H1 (cell line): Measurements from ENCODE around the gene TLR10. TPM values are rescaled to one million over a fixed set of nuclear protein-coding genes. Genes with fewer than 3 reads are reported as not detected.

ENCODE experiments used
- CTCF ChIA-PET: fragments of 300-600 bp; sonication (Branson Sonifier 250); formaldehyde crosslinking; loops from one replicate; lab custom pipeline; 2021; ENCODE audit not compliant: partially characterized antibody; lab: Charles Lee
- POLR2A ChIA-PET: fragments of 300-600 bp; sonication (Branson Sonifier 250); formaldehyde crosslinking; loops from one replicate; lab custom pipeline; 2021; ENCODE audit warnings: inconsistent platforms; ENCODE audit not compliant: partially characterized antibody; lab: Charles Lee
- DNase-seq, 2 experiments: peaks; one replicate each; pipeline versions ENCODE4 v3.0.0 to v3.0.0-alpha.2; 2010 to 2022; ENCODE audit warnings: low spot score in 2 of 2, low read depth in 1 of 2, mixed read lengths in 1 of 2
- FAIRE-seq: peaks from 2 replicates; lab custom pipeline; 2011; peaks lifted over from hg19 to GRCh38; lab: Jason Lieb, UNC
- H2AFZ ChIP-seq: 2 replicates; pipeline ENCODE4 v1.8.1; 2012; ENCODE audit warnings: low read length, inconsistent platforms
- H2AK5ac ChIP-seq: 2 replicates; pipeline ENCODE4 v1.6.1; 2013; ENCODE audit warnings: low read depth, low read length
- H2BK120ac ChIP-seq: replicated peaks from 2 replicates; pipeline ENCODE3; 2013; ENCODE audit warnings: low read depth, low read length, inconsistent platforms
- H2BK12ac ChIP-seq: 2 replicates; pipeline ENCODE4 v1.6.1; 2013; ENCODE audit warnings: low read depth, low read length
- H2BK15ac ChIP-seq: 2 replicates; pipeline ENCODE4 v1.6.1; 2013; ENCODE audit warnings: low read length
- H2BK20ac ChIP-seq: 2 replicates; pipeline ENCODE4 v1.6.1; 2013; ENCODE audit warnings: low read length
- H2BK5ac ChIP-seq: 2 replicates; pipeline ENCODE4 v1.6.1; 2013; ENCODE audit warnings: low read depth, low read length
- H3K14ac ChIP-seq: 2 replicates; pipeline ENCODE4 v1.6.1; 2013; ENCODE audit warnings: inconsistent platforms; ENCODE audit not compliant: insufficient read length
- H3K18ac ChIP-seq: 2 replicates; pipeline ENCODE4 v1.6.1; 2013; ENCODE audit warnings: low read length; ENCODE audit errors: extremely low read depth
- H3K23ac ChIP-seq: 2 replicates; pipeline ENCODE4 v1.6.1; 2013; ENCODE audit warnings: inconsistent platforms; ENCODE audit not compliant: insufficient read length
- H3K23me2 ChIP-seq: 2 replicates; pipeline ENCODE4 v1.6.1; 2013; ENCODE audit warnings: low read depth, low read length
- H3K27ac ChIP-seq: 2 replicates; pipeline ENCODE4 v1.6.1; 2011; ENCODE audit warnings: low read depth, low read length, inconsistent platforms
- H3K27me3 ChIP-seq, 4 experiments: replicated peaks in 1 of 4; 1 replicate in 1 of 4; 2 replicates in 3 of 4; pipeline versions ENCODE4 v1.6.1 to v1.8.1; 2011 to 2013; ENCODE audit warnings: low read length in 3 of 4, mild to moderate bottlenecking in 3 of 4, inconsistent platforms in 2 of 4, mixed read lengths in 2 of 4, moderate library complexity in 1 of 4; ENCODE audit not compliant: control insufficient read depth in 3 of 4, insufficient read depth in 3 of 4; ENCODE audit errors: extremely low read depth in 1 of 4
- H3K36me3 ChIP-seq, 4 experiments: 2 replicates each; pipeline versions ENCODE4 v1.6.1 to v1.8.1; 2011 to 2013; ENCODE audit warnings: mild to moderate bottlenecking in 4 of 4, low read length in 3 of 4, moderate library complexity in 2 of 4, control low read depth in 1 of 4, inconsistent platforms in 1 of 4; ENCODE audit not compliant: insufficient read depth in 4 of 4, control insufficient read depth in 2 of 4
- H3K4ac ChIP-seq: replicated peaks from 2 replicates; pipeline ENCODE3; 2013; ENCODE audit warnings: low read length, low read depth, mixed read lengths, inconsistent platforms; ENCODE audit not compliant: insufficient read length
- H3K4me1 ChIP-seq, 4 experiments: replicated peaks in 1 of 4; 1 replicate in 1 of 4; 2 replicates in 3 of 4; pipeline versions ENCODE4 v1.6.1 to v1.8.1; 2011 to 2013; ENCODE audit warnings: low read length in 3 of 4, inconsistent platforms in 2 of 4, mixed read lengths in 1 of 4; ENCODE audit not compliant: insufficient read depth in 4 of 4, control insufficient read depth in 3 of 4
- H3K4me2 ChIP-seq, 2 experiments: 2 replicates each; pipeline versions ENCODE4 v1.6.1 to v1.8.1; 2011 to 2013; ENCODE audit warnings: low read depth in 2 of 2, low read length in 2 of 2, control low read depth in 1 of 2, inconsistent platforms in 1 of 2, mild to moderate bottlenecking in 1 of 2; ENCODE audit not compliant: insufficient read depth in 1 of 2
- H3K4me3 ChIP-seq, 4 experiments: fragments of 200-600, 300-600 bp in 1 of 4; sonication (generic), shearing (Covaris generic), sonication (Bioruptor Twin) in 1 of 4; 2 replicates each; pipeline versions ENCODE4 v1.5.1 to v1.8.1; 2011 to 2016; ENCODE audit warnings: low read length in 4 of 4, low read depth in 3 of 4, control low read depth in 2 of 4, inconsistent platforms in 2 of 4, mild to moderate bottlenecking in 2 of 4, mixed read lengths in 1 of 4, moderate library complexity in 1 of 4; ENCODE audit not compliant: insufficient read depth in 2 of 4; ENCODE audit errors: extremely low read depth in 1 of 4
- H3K56ac ChIP-seq: replicated peaks from 2 replicates; pipeline ENCODE3; 2013; ENCODE audit warnings: low read depth, mild to moderate bottlenecking, mixed read lengths, low read length, inconsistent platforms; ENCODE audit not compliant: insufficient read length
- H3K79me1 ChIP-seq: 2 replicates; pipeline ENCODE4 v1.6.1; 2013; ENCODE audit warnings: low read depth, low read length, control low read depth
- H3K79me2 ChIP-seq, 2 experiments: 2 replicates each; pipeline versions ENCODE4 v1.6.1 to v1.8.1; 2012 to 2013; ENCODE audit warnings: low read length in 2 of 2, mild to moderate bottlenecking in 2 of 2, inconsistent platforms in 1 of 2; ENCODE audit not compliant: insufficient read depth in 2 of 2, control insufficient read depth in 1 of 2
- H3K9ac ChIP-seq, 4 experiments: replicated peaks in 1 of 4; 1 replicate in 1 of 4; 2 replicates in 3 of 4; pipeline versions ENCODE4 v1.6.1 to v1.8.1; 2011 to 2013; ENCODE audit warnings: low read depth in 3 of 4, low read length in 3 of 4, control low read depth in 2 of 4, mild to moderate bottlenecking in 2 of 4, moderate library complexity in 2 of 4, inconsistent platforms in 1 of 4; ENCODE audit errors: extremely low read depth in 1 of 4
- H3K9me3 ChIP-seq, 2 experiments: 2 replicates each; pipeline versions ENCODE4 v1.6.1 to v1.8.1; 2012 to 2013; ENCODE audit warnings: mild to moderate bottlenecking in 2 of 2, moderate library complexity in 2 of 2, control low read depth in 1 of 2, inconsistent platforms in 1 of 2, low read depth in 1 of 2, low read length in 1 of 2, mixed read lengths in 1 of 2; ENCODE audit not compliant: insufficient read depth in 2 of 2
- H4K20me1 ChIP-seq, 2 experiments: replicated peaks in 1 of 2; 2 replicates each; pipeline versions ENCODE3 to v1.8.1; 2011 to 2013; ENCODE audit warnings: inconsistent platforms in 2 of 2, low read length in 2 of 2, mild to moderate bottlenecking in 1 of 2; ENCODE audit not compliant: insufficient read depth in 2 of 2, control insufficient read depth in 1 of 2
- H4K5ac ChIP-seq: 2 replicates; pipeline ENCODE4 v1.6.1; 2013; ENCODE audit warnings: low read length, low read depth, mixed read lengths, inconsistent platforms; ENCODE audit not compliant: insufficient read length
- H4K8ac ChIP-seq: 2 replicates; pipeline ENCODE4 v1.8.0; 2013; ENCODE audit warnings: mild to moderate bottlenecking, moderate library complexity, low read length, inconsistent platforms; ENCODE audit not compliant: insufficient read depth; ENCODE audit errors: extremely low read depth
- H4K91ac ChIP-seq: replicated peaks from 2 replicates; pipeline ENCODE3; 2013; ENCODE audit warnings: low read length, mixed read lengths, inconsistent platforms; ENCODE audit not compliant: insufficient read length
- CREB1 ChIP-seq: IDR thresholded peaks from 2 replicates; pipeline ENCODE4 v1.6.1; 2012; ENCODE audit warnings: inconsistent platforms
- HDAC2 ChIP-seq, 2 experiments: fragments of 300-600 bp in 1 of 2; sonication (generic) in 1 of 2; IDR thresholded peaks; 2 replicates each; pipeline ENCODE4 v1.6.1; 2011 to 2012; ENCODE audit warnings: low read depth in 2 of 2, low read length in 2 of 2, mild to moderate bottlenecking in 2 of 2, moderate library complexity in 2 of 2, borderline replicate concordance in 1 of 2, inconsistent platforms in 1 of 2
- RAD21 ChIP-seq, 2 experiments: IDR thresholded peaks in 1 of 2; conservative IDR thresholded peaks in 1 of 2; 2 replicates each; pipeline ENCODE4 v1.6.1; 2011; ENCODE audit warnings: low read depth in 2 of 2, low read length in 2 of 2, improper control_type of control experiment in 1 of 2, inconsistent platforms in 1 of 2, mild to moderate bottlenecking in 1 of 2, moderate library complexity in 1 of 2
- SIX5 ChIP-seq: IDR thresholded peaks from 2 replicates; pipeline ENCODE4 v1.6.1; 2011; ENCODE audit warnings: mild to moderate bottlenecking, low read depth, low read length
- SP1 ChIP-seq: IDR thresholded peaks from 2 replicates; pipeline ENCODE4 v1.6.1; 2011; ENCODE audit warnings: low read depth, low read length
- SP4 ChIP-seq: IDR thresholded peaks from 2 replicates; pipeline ENCODE4 v1.6.1; 2012; ENCODE audit warnings: low read length, inconsistent platforms
- SUZ12 ChIP-seq: fragments of 200-600 bp; sonication (generic); IDR thresholded peaks from 2 replicates; pipeline ENCODE4 v1.6.1; 2012; ENCODE audit warnings: mild to moderate bottlenecking, inconsistent platforms, low read length, moderate library complexity, mixed read lengths
- TEAD4 ChIP-seq: IDR thresholded peaks from 2 replicates; pipeline ENCODE4 v1.6.1; 2012; ENCODE audit warnings: low read depth, low read length, inconsistent platforms, mixed read lengths
- WGBS, 2 experiments: shearing (Covaris generic) in 1 of 2; methylation state at CpG; one replicate each; pipeline versions ENCODE4 v1.1.6 to v1.1.7; 2013 to 2015; ENCODE audit warnings: low lambda C conversion rate in 2 of 2, mixed read lengths in 2 of 2, inconsistent platforms in 1 of 2, low coverage in 1 of 2, missing lambda C conversion rate in 1 of 2; ENCODE audit not compliant: insufficient replicate concordance in 2 of 2, insufficient coverage in 1 of 2, insufficient read length in 1 of 2; ENCODE audit errors: extremely low coverage in 1 of 2, missing lambda C conversion rate in 1 of 2; 5-methylcytosine and 5-hydroxymethylcytosine counted together
- polyA plus RNA-seq, 7 experiments: library from polyadenylated mRNA; depleted of rRNA in 3 of 7; stranded (reverse) in 5 of 7; unstranded in 2 of 7; fragments of >200 nt in 5 of 7; fragments of 200-250 nt in 2 of 7; gene quantifications; 1 replicate in 5 of 7; 2 replicates in 1 of 7; 4 replicates in 1 of 7; pipeline versions ENCODE4 v1.2.1 to v1.2.3, GENCODE V29; 2011 to 2013; ENCODE audit warnings: missing spikeins in 2 of 7, mixed read lengths in 2 of 7
- total RNA-seq: library from RNA; stranded (reverse); fragmentation: NEBNext Ultra II Directional; extraction: Animal tissue kit (Norgen Biotek cat#: 25700); gene quantifications from 2 replicates; pipeline ENCODE4 v1.2.1, GENCODE V29; 2021

The TLR10 gene
- total and polyA plus RNA-seq, 2 of the 8 experiments (the other 6 are each of a cell fraction or from before 2014, with no cell fraction given), result not detected

GRCh38 chr4:38762560-38762959 lies 20.2 kb downstream of the TLR10 start:
- WGBS, 2 experiments, result 87% methylated on average over 14 of the region's 14 CpGs; no CpG with 5 or more reads in 1 of the 2 experiments
- no peak overlapping the region for H2BK5ac ChIP-seq
- ChIA-PET CTCF (interaction anchor here (0.7 to 7.4 kb wide), 8 partner anchors 11 to 672 kb away, joined by 3 to 136 read pairs (median 4); partner anchors contain the start of genes TLR1 and TLR10), POLR2A (no interaction called here)
- H3K79me1 ChIP-seq, result no peaks in the 10 kb centered on the region
- H3K36me3 ChIP-seq, result no peaks in the 10 kb centered on the region
- no peaks in the 10 kb centered on the region for H3K27me3 ChIP-seq
- FAIRE-seq, result no peak
- H2BK12ac ChIP-seq, result no peak overlapping the region
- no peaks in the 10 kb centered on the region for H3K23me2 ChIP-seq
- H3K4ac ChIP-seq, result no peak overlapping the region
- H2AK5ac ChIP-seq, result no peak overlapping the region
- H4K8ac ChIP-seq, result no peak overlapping the region
- H3K56ac ChIP-seq, result no peak overlapping the region
- no peak overlapping the region for H4K5ac ChIP-seq
- H3K27ac ChIP-seq, result no peak overlapping the region
- TF ChIP-seq RAD21 (IDR thresholded peaks at IDR 0.05 in 1 of 2, conservative IDR thresholded peaks at IDR 0.05 in 1 of 2; ENCODE audit: low read depth in 2 of 2, low read length in 2 of 2), result no peak
- no peak for TF ChIP-seq SUZ12
- TF ChIP-seq SP4, result no peak
- no peak for TF ChIP-seq TEAD4
- TF ChIP-seq HDAC2 (IDR thresholded peaks at IDR 0.05; ENCODE audit: borderline replicate concordance in 1 of 2, low read depth in 2 of 2, low read length in 2 of 2), result no peak
- TF ChIP-seq SP1, result no peak
- TF ChIP-seq SIX5, result no peak
- TF ChIP-seq CREB1, result no peak
- no peaks in the 10 kb centered on the region for H3K79me2 ChIP-seq
- no peak overlapping the region for H3K23ac ChIP-seq
- H3K9ac ChIP-seq, result no peak overlapping the region
- H3K4me1 ChIP-seq, result no peaks in the 10 kb centered on the region
- no peak overlapping the region for H2BK15ac ChIP-seq
- no peaks in the 10 kb centered on the region for H3K9me3 ChIP-seq
- H3K14ac ChIP-seq, result no peak overlapping the region
- DNase-seq, result no peak
- no peak overlapping the region for H3K4me2 ChIP-seq
- H4K91ac ChIP-seq, result no peak overlapping the region
- H3K4me3 ChIP-seq, result no peak overlapping the region
- H2BK120ac ChIP-seq, result no peak overlapping the region
- no peaks in the 10 kb centered on the region for H4K20me1 ChIP-seq
- H3K18ac ChIP-seq, result no peak overlapping the region
- peak overlapping the region; percentile 19; the same call in 1 of the 2 replicates for H2AFZ ChIP-seq
- no peak overlapping the region for H2BK20ac ChIP-seq
